PFSK-1 (cell line): ENCODE measurements around the gene TAC4. TPM values are rescaled to one million over a fixed set of nuclear protein-coding genes. Genes with fewer than 3 reads are reported as not detected.

Experiments used
- FOXP2 ChIP-seq: optimal IDR thresholded peaks from 2 replicates; pipeline ENCODE3; 2011; ENCODE audit warnings: borderline replicate concordance, control low read depth, inconsistent platforms; ENCODE audit not compliant: insufficient read depth; ENCODE audit errors: extremely low read length, extremely low read depth
- POLR2AphosphoS5 ChIP-seq: IDR thresholded peaks from 2 replicates; pipeline ENCODE4 v1.6.1; 2012; ENCODE audit warnings: low read depth, mild to moderate bottlenecking, control low read depth, low read length, moderate library complexity
- SIN3A ChIP-seq: IDR thresholded peaks from 2 replicates; pipeline ENCODE4 v1.6.1; 2012; ENCODE audit warnings: mild to moderate bottlenecking, low read length, moderate library complexity, borderline replicate concordance; ENCODE audit not compliant: insufficient read depth
- TAF1 ChIP-seq: IDR thresholded peaks from 2 replicates; pipeline ENCODE4 v1.6.1; 2012; ENCODE audit warnings: low read length, control low read depth, borderline replicate concordance; ENCODE audit not compliant: insufficient read depth
- polyA plus RNA-seq: library from polyadenylated mRNA; unstranded; fragments of >200 nt; gene quantifications from one replicate; pipeline ENCODE4 v1.2.1, GENCODE V29; 2012; ENCODE audit warnings: low read depth, missing spikeins; ENCODE audit not compliant: insufficient read length
- TF ChIP-seq, protein P1 (sequence below), 2 experiments: IDR thresholded peaks; 2 replicates each; pipeline versions ENCODE4 v1.6.1 to v1.8.0; 2011 to 2012; ENCODE audit warnings: low read depth in 2 of 2, low read length in 2 of 2, control low read depth in 1 of 2, inconsistent platforms in 1 of 2, mild to moderate bottlenecking in 1 of 2, moderate library complexity in 1 of 2; ENCODE audit not compliant: insufficient read depth in 1 of 2

Gene TAC4, protein sequence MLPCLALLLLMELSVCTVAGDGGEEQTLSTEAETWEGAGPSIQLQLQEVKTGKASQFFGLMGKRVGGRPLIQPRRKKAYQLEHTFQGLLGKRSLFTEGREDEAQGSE
- polyA plus RNA-seq: not detected

DNA sequence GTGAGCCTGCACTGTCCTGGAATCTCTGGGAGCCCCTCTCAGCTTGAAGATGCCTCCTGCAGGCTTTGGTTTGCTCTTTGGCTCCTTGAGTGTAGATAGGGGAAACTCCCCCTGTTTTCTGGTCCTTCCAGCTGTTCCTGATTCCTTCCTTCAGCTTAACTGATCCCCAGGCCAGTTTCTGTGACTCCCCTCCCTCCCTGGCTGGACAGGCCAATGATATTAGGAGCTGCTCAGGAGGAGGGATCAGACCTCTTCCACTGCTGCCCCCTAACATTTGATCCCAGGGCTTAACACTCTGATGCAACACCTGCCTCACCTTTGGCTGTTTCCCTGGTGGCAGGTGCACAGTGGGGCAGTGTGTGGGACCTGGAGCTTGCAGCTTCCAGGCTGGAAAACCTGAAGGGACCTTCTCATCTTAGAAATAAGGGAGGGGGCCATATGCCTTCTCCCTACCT, at the start of gene TAC4:
Gene TAC4, minus strand, starts transcription at position 51 of the 455 bp plus-strand sequence. CDS start 52 bp downstream, outside the sequence.
- TF ChIP-seq, protein P1, sequence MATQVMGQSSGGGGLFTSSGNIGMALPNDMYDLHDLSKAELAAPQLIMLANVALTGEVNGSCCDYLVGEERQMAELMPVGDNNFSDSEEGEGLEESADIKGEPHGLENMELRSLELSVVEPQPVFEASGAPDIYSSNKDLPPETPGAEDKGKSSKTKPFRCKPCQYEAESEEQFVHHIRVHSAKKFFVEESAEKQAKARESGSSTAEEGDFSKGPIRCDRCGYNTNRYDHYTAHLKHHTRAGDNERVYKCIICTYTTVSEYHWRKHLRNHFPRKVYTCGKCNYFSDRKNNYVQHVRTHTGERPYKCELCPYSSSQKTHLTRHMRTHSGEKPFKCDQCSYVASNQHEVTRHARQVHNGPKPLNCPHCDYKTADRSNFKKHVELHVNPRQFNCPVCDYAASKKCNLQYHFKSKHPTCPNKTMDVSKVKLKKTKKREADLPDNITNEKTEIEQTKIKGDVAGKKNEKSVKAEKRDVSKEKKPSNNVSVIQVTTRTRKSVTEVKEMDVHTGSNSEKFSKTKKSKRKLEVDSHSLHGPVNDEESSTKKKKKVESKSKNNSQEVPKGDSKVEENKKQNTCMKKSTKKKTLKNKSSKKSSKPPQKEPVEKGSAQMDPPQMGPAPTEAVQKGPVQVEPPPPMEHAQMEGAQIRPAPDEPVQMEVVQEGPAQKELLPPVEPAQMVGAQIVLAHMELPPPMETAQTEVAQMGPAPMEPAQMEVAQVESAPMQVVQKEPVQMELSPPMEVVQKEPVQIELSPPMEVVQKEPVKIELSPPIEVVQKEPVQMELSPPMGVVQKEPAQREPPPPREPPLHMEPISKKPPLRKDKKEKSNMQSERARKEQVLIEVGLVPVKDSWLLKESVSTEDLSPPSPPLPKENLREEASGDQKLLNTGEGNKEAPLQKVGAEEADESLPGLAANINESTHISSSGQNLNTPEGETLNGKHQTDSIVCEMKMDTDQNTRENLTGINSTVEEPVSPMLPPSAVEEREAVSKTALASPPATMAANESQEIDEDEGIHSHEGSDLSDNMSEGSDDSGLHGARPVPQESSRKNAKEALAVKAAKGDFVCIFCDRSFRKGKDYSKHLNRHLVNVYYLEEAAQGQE (IDR thresholded peaks at IDR 0.05; ENCODE audit: insufficient read depth in 1 of 2, low read depth in 2 of 2, low read length in 2 of 2): no peak
- TF ChIP-seq SIN3A (no peak), FOXP2 (no peak), TAF1 (no peak), POLR2AphosphoS5 (no peak)

DNA sequence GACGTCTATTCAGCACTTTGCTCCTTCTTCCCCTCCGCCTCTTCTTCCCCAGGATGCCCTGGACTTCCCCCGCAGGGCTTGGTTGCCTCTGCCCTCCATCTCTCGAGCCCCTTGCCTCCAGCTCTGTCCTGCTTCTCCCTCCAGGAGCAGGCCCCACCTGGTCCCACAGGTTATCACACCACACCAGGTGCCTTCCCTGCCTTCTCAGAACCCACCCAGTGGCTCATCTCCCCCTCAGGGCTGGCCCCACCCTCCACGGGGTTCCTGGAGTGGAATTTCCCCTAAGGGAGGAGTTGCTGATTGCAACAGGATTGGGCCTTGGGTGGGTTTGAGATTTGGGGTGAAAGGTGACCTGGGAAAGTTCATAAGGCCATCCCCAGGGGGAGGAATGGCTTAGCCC, 49.0 kb upstream of the TAC4 start:
- TF ChIP-seq SIN3A (no peak), TAF1 (no peak), POLR2AphosphoS5 (no peak), FOXP2 (no peak)
- TF ChIP-seq, protein P1 (IDR thresholded peaks at IDR 0.05; ENCODE audit: insufficient read depth in 1 of 2, low read depth in 2 of 2, low read length in 2 of 2): no peak

DNA sequence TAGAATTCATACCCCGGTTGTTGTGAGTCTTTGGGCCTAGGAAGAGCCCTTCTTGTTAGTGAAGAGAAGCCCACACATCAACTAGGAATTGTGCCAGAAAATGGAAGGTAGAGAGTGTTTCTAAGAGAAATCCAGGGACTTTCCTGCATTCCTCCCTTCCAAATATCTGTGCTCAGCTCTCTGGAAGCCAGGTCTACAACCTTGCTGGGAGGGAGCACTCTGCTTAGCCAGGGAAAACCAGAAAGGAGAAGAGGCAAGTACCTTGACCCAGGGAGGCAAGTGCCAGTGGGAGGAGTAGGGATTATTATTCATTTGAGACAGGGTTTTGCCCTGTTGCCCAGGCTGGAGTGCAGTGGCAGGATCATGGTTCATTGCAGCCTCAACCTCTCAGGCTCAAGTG, 48.4 kb upstream of the TAC4 start:
- TF ChIP-seq, protein P1 (IDR thresholded peaks at IDR 0.05; ENCODE audit: insufficient read depth in 1 of 2, low read depth in 2 of 2, low read length in 2 of 2): no peak
- no peak for TF ChIP-seq FOXP2
- no peak for TF ChIP-seq SIN3A
- TF ChIP-seq TAF1: no peak
- TF ChIP-seq POLR2AphosphoS5: no peak

DNA sequence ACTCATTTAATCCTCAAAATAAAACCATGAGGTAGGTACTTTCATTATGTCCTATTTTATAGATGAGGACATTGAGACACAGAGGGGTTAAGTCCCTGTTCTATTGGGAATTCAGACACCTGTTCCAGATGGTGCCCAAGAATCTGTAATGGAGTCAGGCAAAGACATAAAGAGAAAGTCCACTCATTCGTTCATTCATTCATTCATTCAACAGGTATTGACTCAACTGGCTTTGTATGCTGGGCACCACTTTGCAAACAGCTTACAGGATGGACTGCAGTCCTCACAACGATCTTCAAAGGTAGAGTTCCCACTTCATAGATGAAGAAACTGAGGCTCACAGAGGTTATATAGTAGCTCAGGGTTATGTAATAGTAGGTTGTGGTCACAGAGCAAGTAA, 47.9 kb upstream of the TAC4 start:
- TF ChIP-seq POLR2AphosphoS5: no peak
- TF ChIP-seq, protein P1 (IDR thresholded peaks at IDR 0.05; ENCODE audit: insufficient read depth in 1 of 2, low read depth in 2 of 2, low read length in 2 of 2): no peak
- TF ChIP-seq FOXP2: no peak
- no peak for TF ChIP-seq TAF1

DNA sequence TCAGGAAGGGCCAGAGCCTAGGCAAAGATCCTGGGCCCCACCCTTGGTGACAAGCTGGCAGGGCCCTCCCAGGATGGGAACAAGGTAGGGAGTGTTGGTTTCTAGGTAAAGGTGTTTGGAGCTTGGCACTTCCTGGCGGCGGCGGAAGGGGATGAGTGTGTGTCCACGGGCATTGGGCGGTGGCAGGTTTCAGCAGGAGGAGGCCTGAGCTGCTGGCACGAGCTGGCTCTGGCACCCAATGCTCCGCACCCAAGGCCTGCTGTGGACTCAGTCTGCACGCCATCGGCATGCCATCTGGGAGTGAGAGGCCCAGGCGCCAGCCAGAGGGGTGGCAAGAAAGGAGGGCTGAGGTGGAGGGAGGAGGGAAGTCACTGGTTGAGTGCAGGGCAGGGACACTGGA, 46.9 kb upstream of the TAC4 start:
- TF ChIP-seq FOXP2 (no peak), SIN3A (no peak), TAF1 (no peak), POLR2AphosphoS5 (no peak)
- TF ChIP-seq, protein P1 (IDR thresholded peaks at IDR 0.05; ENCODE audit: insufficient read depth in 1 of 2, low read depth in 2 of 2, low read length in 2 of 2): no peak
